HG02938 (cell line): Measurements from ENCODE around the gene PCSK6.

Experiments
- ATAC-seq: cut with Tn5 transposase; IDR thresholded peaks from one replicate; pipeline ENCODE4 v1.9.1; 2021; ENCODE audit warnings: mild to moderate bottlenecking, moderate library complexity; ENCODE audit not compliant: unreplicated experiment

The PCSK6 gene

GRCh38 chr15:101317336-101317872 is 172.1 kb downstream of the PCSK6 start:
- ATAC-seq = no peak

GRCh38 chr15:101316529-101316928 is 173.0 kb downstream of the PCSK6 start:
- no peak for ATAC-seq

DNA sequence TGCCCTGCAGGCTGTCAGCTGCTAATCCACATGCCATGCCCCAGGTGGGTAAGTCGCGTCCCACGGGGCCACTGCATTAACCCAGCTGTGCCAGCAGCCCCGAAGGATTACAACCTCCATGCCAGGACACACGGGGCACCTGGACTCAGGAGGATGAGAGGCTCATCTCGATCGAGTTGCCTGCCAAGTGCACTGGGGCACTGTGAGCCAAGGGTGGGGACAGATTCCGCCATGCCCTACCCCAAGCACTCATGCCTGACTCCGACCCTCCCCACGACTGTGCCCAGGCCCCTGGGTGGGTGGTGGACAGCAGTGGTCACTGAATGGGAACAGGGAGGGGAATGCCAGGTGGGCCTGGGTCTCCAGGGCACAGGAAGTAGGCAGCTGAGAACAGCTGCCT is 173.8 kb downstream of the PCSK6 start:
- ATAC-seq = no peak

DNA sequence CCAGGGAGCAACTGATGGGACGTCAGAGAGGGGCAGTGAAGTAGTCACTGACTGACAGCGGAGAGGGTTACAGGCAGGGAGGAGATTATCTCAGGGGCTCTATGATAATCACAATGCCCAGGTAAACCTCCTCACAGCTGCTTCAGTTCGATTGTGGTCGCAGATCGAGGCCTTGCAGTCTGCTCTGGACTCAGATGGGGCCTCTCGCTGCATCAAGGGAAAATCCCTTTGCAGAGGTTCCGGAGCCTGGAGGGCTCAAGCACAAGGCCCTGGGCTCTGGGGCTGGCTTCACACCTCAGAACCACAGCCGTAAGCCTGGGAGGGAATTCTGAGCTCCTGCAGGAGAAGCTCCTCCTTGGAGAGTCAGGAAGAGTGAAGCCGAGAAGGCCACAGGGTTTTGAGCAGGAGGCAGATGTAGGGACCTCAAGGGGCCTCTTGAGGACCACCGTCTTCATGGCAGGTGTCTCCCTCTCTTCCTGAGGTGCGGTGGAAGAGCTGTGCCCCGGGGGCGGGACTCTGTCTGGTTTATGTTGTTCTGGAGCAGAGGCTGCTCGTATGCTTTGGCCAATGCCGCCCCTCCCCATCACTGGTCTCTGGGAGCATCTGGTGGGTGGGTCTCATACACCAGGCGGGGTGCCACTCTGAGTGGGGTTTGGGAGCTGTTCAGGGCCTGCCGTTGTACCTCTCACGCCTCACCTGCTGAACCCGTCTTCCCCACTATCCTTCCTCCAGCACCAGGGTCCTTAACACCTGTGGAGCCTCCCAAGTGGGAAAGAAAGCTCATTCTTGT is 175.0 kb downstream of the PCSK6 start:
- ATAC-seq = no peak

- no peak for ATAC-seq
Measured at GRCh38 chr15:101313041-101313761, 176.3 kb downstream of the PCSK6 start.

DNA sequence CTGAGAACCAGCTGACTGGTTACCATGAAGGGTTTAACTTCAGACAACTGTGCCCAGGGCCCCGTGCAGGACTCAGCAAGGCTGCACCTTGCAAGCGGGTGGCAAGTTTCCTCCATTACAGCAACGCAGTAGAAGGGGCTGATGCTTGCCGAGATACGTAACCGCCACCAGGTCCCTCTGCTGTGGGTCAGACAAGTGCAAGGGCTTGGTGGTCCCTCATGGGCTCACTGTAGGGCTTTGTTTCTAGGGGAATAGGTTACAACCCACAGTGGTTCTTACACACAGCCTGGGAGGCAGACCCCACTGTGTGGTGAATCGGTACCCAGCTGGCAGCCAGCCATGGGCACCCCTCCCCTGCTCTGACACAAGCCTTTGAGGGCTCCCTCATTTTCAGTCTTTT is 179.0 kb downstream of the PCSK6 start:
- ATAC-seq = no peak

DNA sequence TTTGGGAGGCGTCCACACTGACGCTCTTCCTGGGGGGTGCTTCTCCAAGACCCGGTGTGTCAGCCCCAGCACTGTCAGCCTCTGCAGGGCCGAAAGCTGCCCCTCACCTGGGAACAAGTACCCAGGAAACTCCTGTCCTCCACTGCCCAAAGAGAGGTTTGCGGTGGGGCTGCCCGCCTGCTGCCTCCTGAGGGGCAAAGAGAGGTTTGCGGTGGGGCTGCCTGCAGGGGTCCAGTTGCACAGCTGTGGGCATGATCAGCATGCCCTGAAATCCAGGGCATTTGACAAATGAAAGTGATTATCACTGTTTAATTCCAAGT is 179.4 kb downstream of the PCSK6 start:
- ATAC-seq = no peak

GRCh38 chr15:101309436-101310160 is 179.9 kb downstream of the PCSK6 start:
- ATAC-seq = no peak

DNA sequence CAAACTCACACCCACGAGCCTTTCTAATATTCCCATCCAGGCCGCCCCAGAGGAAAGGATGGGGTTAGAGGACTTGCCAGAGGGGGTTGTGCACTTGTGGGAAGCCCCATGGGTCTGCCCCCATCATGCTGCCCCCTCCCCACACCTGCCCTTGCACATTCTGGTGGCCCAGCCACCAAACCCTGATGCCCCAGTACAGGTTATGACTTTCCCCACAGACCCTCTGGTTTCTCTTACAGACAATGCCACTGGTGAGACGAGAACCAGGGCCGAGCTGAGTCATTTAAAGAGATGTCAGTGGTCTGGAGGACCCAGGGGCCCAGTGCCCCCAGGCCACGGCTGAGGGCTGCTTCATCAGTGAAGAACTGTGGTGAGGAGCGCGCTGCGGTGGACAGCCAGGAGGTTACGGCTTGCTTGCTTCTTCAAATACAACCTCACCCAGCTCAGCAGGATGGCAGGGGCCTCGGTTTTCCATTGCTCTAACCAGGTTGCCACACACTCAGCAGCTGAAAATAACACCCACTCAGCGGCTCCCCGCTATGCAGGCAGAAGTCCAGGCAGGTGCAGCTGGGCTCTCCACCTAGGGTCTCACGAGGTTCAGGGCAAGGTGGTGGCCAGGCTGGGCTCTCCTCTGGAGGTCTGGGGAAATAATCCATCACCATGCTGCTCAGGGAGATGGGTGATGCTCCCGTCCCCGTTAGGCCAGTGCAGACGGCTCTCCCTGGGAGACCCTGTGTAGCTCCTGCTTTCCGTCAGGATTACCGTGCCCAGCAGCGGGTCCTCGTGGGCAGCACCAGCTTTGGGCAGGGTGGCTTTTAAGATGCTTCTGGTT is 180.7 kb downstream of the PCSK6 start:
- ATAC-seq = no peak

DNA sequence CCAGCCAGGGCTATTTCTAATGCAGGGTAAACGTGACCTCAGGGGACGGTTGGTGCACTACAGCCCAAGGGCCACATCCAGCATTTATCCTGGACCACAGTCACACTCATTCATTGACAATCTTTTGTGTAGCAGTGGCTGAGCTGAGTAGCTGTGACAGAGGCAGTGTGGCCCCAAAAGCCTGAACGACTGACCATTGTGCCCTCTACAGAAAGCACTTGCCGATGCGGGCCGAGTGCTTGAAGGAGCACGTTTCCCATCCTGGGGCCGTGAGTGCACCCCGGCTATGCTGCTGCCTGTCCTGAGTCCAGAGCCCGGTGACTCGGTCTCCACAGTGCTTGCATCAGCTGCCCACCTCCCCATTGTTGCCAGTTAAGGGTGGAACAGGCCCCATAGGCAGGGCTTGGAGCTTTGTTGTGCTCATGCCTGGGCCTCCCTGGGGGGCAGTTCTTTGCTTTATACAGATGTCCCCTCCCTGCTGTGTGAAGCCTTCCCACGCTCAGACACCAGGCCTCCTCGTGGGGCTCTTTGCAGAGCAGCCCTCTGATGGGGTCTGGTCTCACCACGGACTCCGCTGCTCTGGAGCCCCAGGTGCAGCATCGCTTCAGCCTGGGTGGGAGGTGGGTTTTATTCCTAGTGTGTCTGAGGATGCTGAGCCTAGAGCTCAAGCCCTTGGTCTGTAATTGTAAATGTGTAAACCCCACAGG is 181.5 kb downstream of the PCSK6 start:
- no peak for ATAC-seq

GRCh38 chr15:101307048-101307896 is 182.2 kb downstream of the PCSK6 start:
- no peak for ATAC-seq

DNA sequence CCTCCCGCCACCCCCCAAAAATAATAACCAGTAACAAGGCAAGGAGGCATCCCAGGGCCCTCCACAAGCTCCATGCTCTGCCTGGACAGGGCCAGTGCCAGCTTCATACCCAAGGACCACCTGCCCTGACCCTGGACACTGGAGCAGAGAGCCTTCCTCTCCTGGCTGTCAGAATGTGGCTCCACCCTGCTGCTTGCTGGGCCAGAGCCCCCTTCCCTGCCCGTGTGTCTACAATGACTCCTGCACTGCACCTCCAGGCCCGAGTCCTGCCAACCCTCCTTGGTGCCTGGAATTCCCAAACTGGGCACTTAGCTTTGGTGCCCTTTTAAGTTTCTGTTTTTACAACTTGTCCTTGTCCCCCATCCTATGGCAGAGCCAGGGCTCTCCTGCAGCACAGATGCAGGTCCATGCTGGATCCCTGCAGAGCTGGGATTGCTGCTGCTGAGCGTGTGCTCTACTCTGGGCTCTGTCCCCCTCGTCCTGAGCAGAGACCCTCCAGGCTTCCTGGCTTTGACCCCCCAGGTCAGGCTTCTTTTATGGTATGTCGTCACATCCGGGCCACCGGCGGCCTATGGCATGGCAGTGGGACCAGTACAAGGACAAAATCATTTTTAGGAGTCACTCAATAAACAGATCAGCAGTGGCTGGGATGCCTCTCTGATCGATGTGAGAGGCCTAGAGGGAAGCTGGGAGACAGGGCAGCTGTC is 183.0 kb downstream of the PCSK6 start:
- no peak for ATAC-seq

DNA sequence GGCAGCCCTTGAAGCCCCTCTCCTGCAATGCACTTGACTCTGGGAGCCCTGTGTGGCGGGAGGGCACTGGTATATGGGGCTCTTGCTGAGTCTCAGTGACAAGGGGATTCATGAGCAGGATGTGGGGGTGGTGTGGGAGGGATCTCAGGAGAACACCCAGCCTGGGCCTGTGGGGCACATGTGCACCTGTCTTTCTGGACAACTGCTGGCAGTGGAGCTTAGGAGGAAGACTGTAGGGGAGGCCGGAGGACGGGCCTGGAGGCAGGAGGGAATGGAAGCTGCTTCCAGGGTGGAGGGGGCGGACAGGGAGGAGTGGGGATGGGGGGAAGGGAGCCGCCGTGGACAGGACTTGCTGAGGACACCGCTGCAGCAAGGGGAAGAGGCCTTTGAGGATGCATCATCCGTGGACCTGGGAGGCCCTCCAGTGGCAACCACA is 183.7 kb downstream of the PCSK6 start:
- no peak for ATAC-seq

GRCh38 chr15:101303408-101303807 is 186.1 kb downstream of the PCSK6 start:
- no peak for ATAC-seq

DNA sequence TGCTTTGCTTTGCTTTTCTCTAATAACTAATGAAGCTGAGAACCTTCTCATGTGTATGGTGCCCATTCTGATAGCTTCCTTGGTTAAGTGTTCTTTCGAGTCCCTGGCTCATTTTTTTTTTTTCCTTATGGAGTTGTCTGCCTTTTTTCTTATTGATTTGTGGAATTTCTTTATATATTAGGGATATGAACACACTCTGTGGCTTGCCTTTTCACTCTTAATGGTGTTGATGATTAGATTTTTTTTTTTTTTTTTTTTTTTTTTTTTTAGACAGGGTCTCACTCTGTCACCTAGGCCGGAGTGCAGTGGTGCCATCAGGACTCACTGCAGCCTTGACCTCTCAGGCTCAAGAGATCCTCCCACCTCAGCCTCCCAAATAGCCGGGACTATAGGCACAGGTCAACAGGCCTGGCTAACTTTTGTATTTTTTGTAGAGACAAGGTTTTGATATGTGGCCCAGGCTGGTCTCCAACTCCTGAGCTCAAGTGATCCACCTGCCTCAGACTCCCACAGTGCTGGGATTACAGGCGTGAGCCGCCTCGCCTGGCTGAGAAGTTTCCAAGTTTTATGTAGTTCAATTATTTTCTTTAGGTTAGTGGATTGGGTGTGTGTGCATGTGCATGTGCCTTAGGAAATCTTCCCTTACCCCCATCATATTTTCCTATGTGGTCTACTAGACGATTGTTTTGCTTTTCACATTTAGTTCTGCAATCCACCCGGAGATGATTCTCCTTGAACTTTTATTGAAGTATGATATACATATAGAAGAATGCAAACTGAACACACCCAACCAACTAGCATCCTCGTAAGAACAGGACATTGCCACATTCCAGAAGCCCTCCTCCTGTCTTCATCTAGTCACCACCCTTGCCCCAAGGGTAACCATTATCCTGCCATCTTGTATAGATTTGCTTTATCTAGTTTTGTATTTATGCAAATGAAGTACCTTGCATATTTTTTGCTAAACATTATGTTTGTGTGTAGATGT is 192.8 kb downstream of the PCSK6 start:
- no peak for ATAC-seq

- ATAC-seq = no peak
Measured at GRCh38 chr15:101295607-101296161, 193.8 kb downstream of the PCSK6 start.
